Transverse colon (tissue), 4 donors: Measurements from ENCODE around the gene BRSK2. TPM values are rescaled to one million over a fixed set of nuclear protein-coding genes. Genes with fewer than 3 reads are reported as not detected.

Experiments used
- DNase-seq: peaks from one replicate; pipeline ENCODE4 v3.0.0-alpha.2; 2019
- H3K27ac ChIP-seq, 4 donors: fragments of 200-600 bp; sonication (generic); 2 replicates each; pipeline ENCODE4 v1.5.1; 2016 to 2018; ENCODE audit warnings: inconsistent platforms in 4 of 4
- H3K27me3 ChIP-seq: fragments of 200-600 bp; sonication (generic); 2 replicates; pipeline ENCODE4 v1.5.1; 2017; ENCODE audit warnings: inconsistent platforms
- H3K36me3 ChIP-seq, 4 donors: fragments of 200-600 bp; sonication (generic); 2 replicates each; pipeline ENCODE4 v1.5.1; 2017 to 2019; ENCODE audit warnings: inconsistent platforms in 4 of 4
- H3K4me1 ChIP-seq, 4 donors: fragments of 200-600 bp; sonication (generic); 2 replicates each; pipeline ENCODE4 v1.5.1; 2017 to 2020; ENCODE audit warnings: inconsistent platforms in 4 of 4
- H3K4me3 ChIP-seq, 4 donors: fragments of 200-600 bp; sonication (generic); 1 replicate in 1 of 4; 2 replicates in 3 of 4; pipeline versions ENCODE4 v1.5.1 to v1.6.1; 2017 to 2019; ENCODE audit warnings: inconsistent platforms in 4 of 4
- H3K9me3 ChIP-seq, 2 donors: fragments of 200-600 bp; sonication (generic); 2 replicates each; pipeline ENCODE4 v1.5.1; 2017 to 2019; ENCODE audit warnings: inconsistent platforms in 2 of 2
- CTCF ChIP-seq, 5 experiments: fragments of 200-600 bp in 3 of 5; fragments of 450-650 bp in 2 of 5; sonication (generic) in 3 of 5; IDR thresholded peaks; 1 replicate in 2 of 5; 2 replicates in 3 of 5; pipeline ENCODE4 v1.5.1; 2016 to 2017; ENCODE audit warnings: antibody characterized with exemption in 5 of 5, inconsistent platforms in 3 of 5, mild to moderate bottlenecking in 2 of 5, moderate library complexity in 1 of 5
- EP300 ChIP-seq: sonication (generic); formaldehyde crosslinking; IDR thresholded peaks from one replicate; pipeline ENCODE4 v1.6.1; 2017; ENCODE audit warnings: antibody characterized with exemption, low read depth
- POLR2A ChIP-seq: fragments of 450-650 bp; IDR thresholded peaks from one replicate; pipeline ENCODE4 v1.6.1; 2016; ENCODE audit warnings: antibody characterized with exemption, mild to moderate bottlenecking, moderate library complexity
- POLR2AphosphoS5 ChIP-seq, 3 donors: sonication (generic); formaldehyde crosslinking; IDR thresholded peaks; one replicate each; pipeline ENCODE4 v1.6.1; 2016; ENCODE audit warnings: antibody characterized with exemption in 3 of 3
- WGBS, 2 donors: methylation state at CpG; one replicate each; pipeline ENCODE4 v1.1.5; 2018; ENCODE audit warnings: low coverage in 1 of 2; 5-methylcytosine and 5-hydroxymethylcytosine counted together
- in situ Hi-C, 4 donors: fragments of 200-750 bp; cut with MboI; loops; one replicate each; pipeline versions ENCODE4 v1.15.0 to v1.15.1; 2017; ENCODE audit warnings: low sequenced_read_pairs in 3 of 4, low pct_ligation_motif_present in 1 of 4, low pct_unique_long_range_greater_than_20kb in 1 of 4
- intact Hi-C: fragments of 100-400 bp; cut with DNase I; formaldehyde crosslinking; loops from one replicate; pipeline ENCODE4 v1.15.1; 2023; ENCODE audit warnings: low total_unique reads
- total RNA-seq, 4 donors: library from RNA; depleted of rRNA; stranded (reverse); fragments of >200 nt; gene quantifications; one replicate each; pipeline ENCODE4 v1.1.0, GENCODE V29; 2016

The BRSK2 gene
- total RNA-seq, 4 donors from 2014 or later = 0.14 to 1.8 (median 0.95) TPM; not detected in 1

- no peaks in the 10 kb centered on the region for H3K36me3 ChIP-seq
- WGBS, 2 donors = 37% methylated on average over 14 of the region's 28 CpGs; no CpG with 5 or more reads in 1 of the 2 donors
- H3K27ac ChIP-seq = no peak overlapping the region
- intact Hi-C loops (no loop called here), in situ Hi-C loops (no loop called here)
- peaks cover 43% of the 10 kb centered on the region for H3K27me3 ChIP-seq
- no peaks in the 10 kb centered on the region for H3K9me3 ChIP-seq
- no peak for TF ChIP-seq EP300
- no peak for TF ChIP-seq POLR2A
- TF ChIP-seq POLR2AphosphoS5 (IDR thresholded peaks at IDR 0.05) = no peak
- no peaks in the 10 kb centered on the region for H3K4me1 ChIP-seq
- H3K4me3 ChIP-seq = no peak overlapping the region
- no peak for DNase-seq
Observed at GRCh38 chr11:1442807-1443366, 53.2 kb downstream of the BRSK2 start.

- TF ChIP-seq POLR2AphosphoS5 (IDR thresholded peaks at IDR 0.05) (no peak), POLR2A (no peak), EP300 (no peak), CTCF (IDR thresholded peaks at IDR 0.05) (no peak)
- in situ Hi-C loops = no loop called here
Observed at GRCh38 chr11:1443737-1444136, 54.0 kb downstream of the BRSK2 start.

GRCh38 chr11:1444321-1444720 lies 54.6 kb downstream of the BRSK2 start:
- Histone ChIP-seq H3K27ac (no peak overlapping the region), H3K9me3 (no peaks in the 10 kb centered on the region), H3K27me3 (peaks cover 52% of the 10 kb centered on the region), H3K4me3 (no peak overlapping the region), H3K4me1 (no peaks in the 10 kb centered on the region), H3K36me3 (no peaks in the 10 kb centered on the region)
- TF ChIP-seq CTCF (IDR thresholded peaks at IDR 0.05) (no peak), POLR2AphosphoS5 (IDR thresholded peaks at IDR 0.05) (no peak), POLR2A (no peak)
- DNase-seq = no peak
- WGBS, 2 donors = 49% methylated on average over 11 of the region's 11 CpGs; no CpG with 5 or more reads in 1 of the 2 donors
- intact Hi-C loops (no loop called here), in situ Hi-C loops (no loop called here)

More at GRCh38 chr11:1443737-1444136, 54.0 kb downstream of the BRSK2 start:
- no peak for DNase-seq
- Histone ChIP-seq H3K9me3 (no peaks in the 10 kb centered on the region), H3K4me1 (no peaks in the 10 kb centered on the region), H3K27me3 (peaks cover 47% of the 10 kb centered on the region), H3K36me3 (no peaks in the 10 kb centered on the region), H3K27ac (no peak overlapping the region), H3K4me3 (no peak overlapping the region)
- intact Hi-C loops = no loop called here
- 65% methylated on average over 9 of the region's 9 CpGs; no CpG with 5 or more reads in 1 of the 2 donors for WGBS, 2 donors

GRCh38 chr11:1444823-1445422 lies 55.2 kb downstream of the BRSK2 start:
- no peaks in the 10 kb centered on the region for H3K9me3 ChIP-seq
- 41 to 72% methylated on average over 5 to 24 of the region's 32 CpGs for WGBS, 2 donors
- no peak overlapping the region for H3K27ac ChIP-seq
- in situ Hi-C loops = no loop called here
- intact Hi-C loops = no loop called here
- TF ChIP-seq POLR2AphosphoS5 (IDR thresholded peaks at IDR 0.05) = no peak
- no peak for TF ChIP-seq EP300
- TF ChIP-seq CTCF (IDR thresholded peaks at IDR 0.05) = no peak
- no peak for TF ChIP-seq POLR2A
- H3K4me1 ChIP-seq = no peaks in the 10 kb centered on the region
- H3K4me3 ChIP-seq = no peak overlapping the region
- H3K36me3 ChIP-seq = no peaks in the 10 kb centered on the region
- DNase-seq = no peak
- peaks cover 55% of the 10 kb centered on the region for H3K27me3 ChIP-seq
